Measurements from ENCODE around the gene TAPBP.

The TAPBP gene

GRCh38 chr6:33318426-33319073 lies 4.7 kb upstream of the TAPBP start:
- DNase-seq = no peak

GRCh38 chr6:33317669-33318425 lies 4.0 kb upstream of the TAPBP start, which contains the start of gene ZBTB22:
Gene ZBTB22, minus strand, starts transcription at chr6:33317744. Its CDS starts 828 bp downstream, at chr6:33316916.
- peak; percentile 100 for DNase-seq

DNA sequence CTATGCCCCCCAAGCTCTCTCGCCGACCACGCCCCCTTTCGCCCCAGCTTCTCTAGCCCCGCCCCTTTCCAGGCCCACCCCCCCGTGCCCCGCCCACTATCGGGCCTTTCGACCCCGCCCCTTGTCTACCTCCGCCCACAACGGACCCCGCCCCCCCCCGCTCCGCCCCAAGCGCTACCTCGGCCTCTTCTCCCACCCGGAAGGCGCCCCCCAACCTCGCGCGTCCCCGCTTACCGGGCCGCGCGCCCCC lies 3.5 kb upstream of the TAPBP start:
- peak; percentile 82 for DNase-seq

GRCh38 chr6:33316603-33317418 lies 2.9 kb upstream of the TAPBP start:
- peak; percentile 37 for DNase-seq

GRCh38 chr6:33315793-33316602 lies 2.1 kb upstream of the TAPBP start:
- no peak for DNase-seq

DNA sequence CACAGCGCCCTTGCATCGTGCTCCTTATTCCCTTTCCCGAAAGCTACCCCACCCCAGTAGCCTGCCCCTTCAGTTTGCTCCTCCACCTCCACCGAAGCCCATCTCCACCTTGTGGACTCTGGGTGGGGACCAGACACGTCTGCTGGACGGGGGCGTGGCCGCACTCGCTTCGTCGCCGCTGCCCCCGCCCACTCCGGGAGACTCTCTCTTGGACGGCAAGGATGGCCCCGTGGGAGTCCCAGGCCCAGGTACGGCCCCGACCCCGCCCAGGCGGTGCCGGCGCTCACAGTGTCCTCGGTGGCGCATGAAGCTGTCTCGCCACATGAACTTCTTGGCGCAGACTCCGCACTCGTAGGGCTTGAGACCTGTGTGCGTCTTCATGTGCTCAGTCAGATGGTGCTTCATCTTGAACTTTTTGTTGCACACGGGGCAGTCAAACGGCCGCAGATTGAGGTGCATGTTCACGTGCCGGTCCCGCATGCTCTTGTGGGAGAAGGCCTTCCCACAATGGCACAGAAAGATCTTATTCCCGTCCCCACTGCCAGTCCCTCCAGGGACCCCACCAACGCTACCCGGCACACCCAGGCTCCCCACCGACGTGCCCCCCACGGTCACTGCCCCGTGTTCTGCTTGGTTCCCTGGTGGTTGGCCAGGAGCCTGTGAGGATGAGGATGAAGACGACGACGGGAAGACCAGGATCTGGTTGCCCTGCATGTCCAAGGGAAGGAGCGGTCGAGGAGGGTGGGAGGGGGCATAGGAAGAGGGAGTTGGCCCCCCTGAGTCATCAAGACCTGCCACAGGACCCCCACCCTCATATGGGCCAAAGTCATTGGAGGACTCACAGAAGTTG lies 1.3 kb upstream of the TAPBP start:
- DNase-seq = peak; percentile 55

GRCh38 chr6:33314515-33314942 lies 651 bp upstream of the TAPBP start:
- peak; percentile 87 for DNase-seq

DNA sequence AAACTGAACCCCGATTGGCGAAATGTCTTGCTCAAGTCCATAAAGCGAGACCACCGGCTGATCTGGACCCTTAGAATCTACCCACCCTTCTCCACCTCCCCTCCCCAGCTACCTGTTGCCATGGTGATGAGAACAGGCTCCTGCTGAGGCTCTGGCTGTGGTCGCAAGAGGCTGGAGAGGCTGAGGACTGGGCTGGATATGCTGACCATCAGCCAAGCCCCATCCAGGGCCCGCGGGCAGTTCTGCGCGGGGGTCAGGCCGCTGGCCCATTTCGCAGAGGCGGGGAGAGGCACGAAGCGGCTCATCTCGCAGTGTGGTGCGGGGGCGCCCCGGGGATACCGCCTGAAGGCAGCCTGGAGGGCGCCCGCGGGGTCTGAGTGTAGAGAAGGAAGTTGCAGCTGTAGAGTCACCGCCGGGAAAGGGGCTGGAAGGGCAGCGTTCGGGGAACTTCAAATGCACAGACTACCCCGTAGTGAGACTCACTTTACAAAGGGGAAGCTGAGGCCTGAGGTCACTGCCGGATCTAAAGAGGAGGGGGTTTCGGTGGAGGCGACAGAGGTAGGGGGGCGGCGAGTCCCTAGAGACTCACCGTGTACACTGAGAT lies 671 bp downstream of the TAPBP start:
- DNase-seq = peak; percentile 62

DNA sequence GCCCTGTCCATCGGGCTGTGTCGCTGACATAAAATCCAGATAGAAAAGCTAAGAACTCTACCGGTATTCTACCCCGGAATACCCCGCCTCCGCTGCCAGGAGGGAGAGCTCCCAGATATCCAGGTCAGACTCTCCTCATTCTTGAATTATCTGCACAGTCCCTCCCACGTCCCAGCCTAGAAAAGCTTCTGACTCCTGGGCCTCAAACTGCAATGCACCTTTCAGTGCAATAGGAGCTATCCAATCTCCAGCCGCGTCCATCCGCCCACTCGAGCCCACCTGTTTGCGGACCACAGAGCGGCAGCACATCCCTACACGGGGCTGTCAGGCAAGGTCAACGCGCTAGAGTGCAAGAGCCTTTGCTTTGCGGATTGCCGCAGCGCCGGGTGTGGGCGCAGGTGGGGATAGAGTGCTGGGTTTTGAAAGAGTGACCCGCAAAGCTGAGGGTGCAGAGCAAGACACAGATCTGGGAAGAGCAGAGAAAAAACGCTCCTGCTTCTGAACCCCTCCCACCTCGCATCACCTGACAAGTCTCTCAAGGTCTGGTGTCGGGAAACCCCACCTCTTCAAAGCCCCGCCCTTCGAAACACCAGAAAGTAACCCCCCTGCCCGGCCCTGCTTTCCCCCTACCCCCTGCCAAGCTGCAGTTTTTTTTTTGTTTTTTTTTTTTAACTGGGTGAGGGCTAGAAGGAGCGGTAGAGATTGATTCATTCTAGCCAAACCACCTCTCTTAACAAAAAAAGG lies 1.3 kb downstream of the TAPBP start:
- DNase-seq = peak; percentile 91

- no peak for DNase-seq
Measured at GRCh38 chr6:33306356-33306755, 7.5 kb downstream of the TAPBP start.

GRCh38 chr6:33305052-33305451 lies 8.8 kb downstream of the TAPBP start:
- DNase-seq = no peak

- DNase-seq = no peak
Measured at GRCh38 chr6:33304216-33304615, 9.7 kb downstream of the TAPBP start.

DNA sequence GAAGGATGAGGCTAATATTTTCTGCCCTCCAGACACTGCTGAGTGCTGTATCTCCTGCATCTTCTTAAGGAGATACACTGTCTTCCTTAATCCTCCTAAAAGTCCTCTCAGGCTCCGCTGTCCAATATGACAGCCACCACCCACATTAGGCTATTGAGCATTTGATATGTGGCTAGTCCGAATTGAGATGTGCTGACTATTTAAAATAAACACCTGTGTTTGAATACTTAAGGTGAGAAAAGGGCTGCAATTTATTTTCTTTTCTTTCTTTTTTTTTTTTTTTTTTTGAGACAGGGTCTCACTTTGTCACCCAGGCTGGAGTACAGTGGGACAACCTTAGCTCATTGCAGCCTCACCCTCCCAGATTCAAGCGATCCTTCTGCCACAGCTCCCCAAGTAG lies 12.0 kb downstream of the TAPBP start:
- no peak for DNase-seq

- DNase-seq = peak; percentile 97
Measured at GRCh38 chr6:33299237-33299944, 14.5 kb downstream of the TAPBP start.

GRCh38 chr6:33298773-33299236 lies 15.1 kb downstream of the TAPBP start, which contains the start of gene RGL2:
Gene RGL2, minus strand, starts transcription at chr6:33298942. Its CDS starts 332 bp downstream, at chr6:33298610.
- DNase-seq = peak; percentile 81

GRCh38 chr6:33297956-33298772 lies 15.7 kb downstream of the TAPBP start:
- peak; percentile 87 for DNase-seq

GRCh38 chr6:33297406-33297955 lies 16.4 kb downstream of the TAPBP start:
- DNase-seq = no peak

- no peak for DNase-seq
Measured at GRCh38 chr6:33296797-33297405, 17.0 kb downstream of the TAPBP start.
